Progenitor cell of endocrine pancreas (in vitro differentiated cells): ENCODE data around the gene ASRGL1. TPM values are rescaled to one million over a fixed set of nuclear protein-coding genes. Genes with fewer than 3 reads are reported as not detected.

Experiments
- DNase-seq: peaks from one replicate; pipeline ENCODE4 v3.0.0; 2021; ENCODE audit warnings: low spot score; ENCODE audit not compliant: unreplicated experiment
- H3K27ac Mint-ChIP-seq: 2 replicates; pipeline ENCODE4 v1.8.0; 2021; ENCODE audit warnings: mild to moderate bottlenecking, moderate library complexity, mixed read lengths
- H3K27me3 Mint-ChIP-seq: 2 replicates; pipeline ENCODE4 v1.8.0; 2021; ENCODE audit warnings: mixed read lengths
- H3K36me3 Mint-ChIP-seq: 2 replicates; pipeline ENCODE4 v1.8.0; 2022; ENCODE audit warnings: mixed read lengths; ENCODE audit not compliant: insufficient read depth
- H3K4me1 Mint-ChIP-seq: 2 replicates; pipeline ENCODE4 v1.8.0; 2021; ENCODE audit warnings: low read depth, mixed read lengths
- H3K4me3 Mint-ChIP-seq: 2 replicates; pipeline ENCODE4 v1.8.0; 2021; ENCODE audit warnings: low read depth, mild to moderate bottlenecking, moderate library complexity, mixed read lengths
- H3K9me3 Mint-ChIP-seq: 2 replicates; pipeline ENCODE4 v1.8.0; 2021; ENCODE audit warnings: low read depth, mixed read lengths
- total RNA-seq: library from RNA; stranded (reverse); gene quantifications from 2 replicates; pipeline ENCODE4 v1.2.1, GENCODE V29; 2021
- TF ChIP-seq, protein P1 (sequence below): fragments of 200-600 bp; sonication (generic); IDR thresholded peaks from one replicate; pipeline ENCODE4 v1.5.0; 2021; ENCODE audit warnings: antibody characterized with exemption, mild to moderate bottlenecking; ENCODE audit not compliant: unreplicated experiment

ASRGL1 gene
- total RNA-seq, 1 donor from 2014 or later, result 41.6 TPM

GRCh38 chr11:62398011-62398994, 61.1 kb downstream of the ASRGL1 start:
- Mint-ChIP-seq H3K4me3 (no peak overlapping the region), H3K9me3 (no peaks in the 10 kb centered on the region), H3K4me1 (peaks cover 10% of the 10 kb centered on the region), H3K36me3 (no peaks in the 10 kb centered on the region), H3K27ac (peak overlapping the region; percentile 74), H3K27me3 (no peaks in the 10 kb centered on the region)
- TF ChIP-seq, protein P1, sequence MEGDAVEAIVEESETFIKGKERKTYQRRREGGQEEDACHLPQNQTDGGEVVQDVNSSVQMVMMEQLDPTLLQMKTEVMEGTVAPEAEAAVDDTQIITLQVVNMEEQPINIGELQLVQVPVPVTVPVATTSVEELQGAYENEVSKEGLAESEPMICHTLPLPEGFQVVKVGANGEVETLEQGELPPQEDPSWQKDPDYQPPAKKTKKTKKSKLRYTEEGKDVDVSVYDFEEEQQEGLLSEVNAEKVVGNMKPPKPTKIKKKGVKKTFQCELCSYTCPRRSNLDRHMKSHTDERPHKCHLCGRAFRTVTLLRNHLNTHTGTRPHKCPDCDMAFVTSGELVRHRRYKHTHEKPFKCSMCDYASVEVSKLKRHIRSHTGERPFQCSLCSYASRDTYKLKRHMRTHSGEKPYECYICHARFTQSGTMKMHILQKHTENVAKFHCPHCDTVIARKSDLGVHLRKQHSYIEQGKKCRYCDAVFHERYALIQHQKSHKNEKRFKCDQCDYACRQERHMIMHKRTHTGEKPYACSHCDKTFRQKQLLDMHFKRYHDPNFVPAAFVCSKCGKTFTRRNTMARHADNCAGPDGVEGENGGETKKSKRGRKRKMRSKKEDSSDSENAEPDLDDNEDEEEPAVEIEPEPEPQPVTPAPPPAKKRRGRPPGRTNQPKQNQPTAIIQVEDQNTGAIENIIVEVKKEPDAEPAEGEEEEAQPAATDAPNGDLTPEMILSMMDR, result no peak
- no peak for DNase-seq

DNA sequence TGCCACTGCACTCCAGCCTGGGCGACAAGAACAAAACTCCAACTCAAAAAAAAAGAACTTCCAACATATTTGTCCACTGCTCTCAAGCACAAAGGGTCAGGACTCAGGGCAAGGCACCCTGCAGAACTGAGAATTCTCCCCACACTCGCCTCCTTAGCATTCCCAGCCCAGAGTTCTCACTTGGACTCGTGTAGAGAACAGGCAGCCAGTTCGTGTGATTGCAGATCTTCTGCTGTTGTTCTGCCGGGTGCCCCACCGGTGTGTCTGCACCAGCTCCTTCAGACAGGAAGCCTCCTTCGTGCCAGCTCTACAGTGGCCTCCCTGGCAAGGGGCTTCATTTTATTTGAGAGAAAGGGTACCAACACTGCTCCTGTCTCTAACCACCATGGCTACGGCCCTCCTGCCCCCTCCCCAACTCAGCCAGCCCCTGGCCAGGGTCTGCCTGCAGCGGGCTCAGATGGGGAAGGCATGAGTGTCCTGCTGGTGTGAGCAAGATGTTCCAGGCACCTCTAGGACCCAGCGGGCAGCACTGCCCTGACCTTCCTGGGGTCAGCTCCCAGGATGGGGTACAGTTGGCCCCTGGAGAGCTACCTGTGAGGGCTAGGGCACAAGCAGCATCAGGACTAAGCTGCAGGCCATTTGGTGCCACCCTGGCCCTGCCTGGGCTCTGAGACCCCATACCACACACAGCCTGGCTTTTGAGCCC, 62.1 kb downstream of the ASRGL1 start:
- Mint-ChIP-seq H3K27me3 (no peaks in the 10 kb centered on the region), H3K4me3 (no peak overlapping the region), H3K36me3 (no peaks in the 10 kb centered on the region), H3K4me1 (peaks cover 10% of the 10 kb centered on the region), H3K27ac (no peak overlapping the region), H3K9me3 (no peaks in the 10 kb centered on the region)
- TF ChIP-seq, protein P1, result no peak
- DNase-seq, result no peak

- no peak for DNase-seq
- Mint-ChIP-seq H3K4me3 (no peak overlapping the region), H3K27ac (no peak overlapping the region), H3K9me3 (no peaks in the 10 kb centered on the region), H3K36me3 (no peaks in the 10 kb centered on the region), H3K27me3 (peaks cover 1% of the 10 kb centered on the region), H3K4me1 (peaks cover 10% of the 10 kb centered on the region)
- TF ChIP-seq, protein P1, result no peak
Measured at GRCh38 chr11:62399878-62400266, 62.6 kb downstream of the ASRGL1 start.

- Mint-ChIP-seq H3K4me1 (peaks cover 8% of the 10 kb centered on the region), H3K9me3 (no peaks in the 10 kb centered on the region), H3K27me3 (peaks cover 2% of the 10 kb centered on the region), H3K27ac (no peak overlapping the region), H3K4me3 (no peak overlapping the region), H3K36me3 (no peaks in the 10 kb centered on the region)
- TF ChIP-seq, protein P1, result no peak
- no peak for DNase-seq
Measured at GRCh38 chr11:62400281-62400680, 63.0 kb downstream of the ASRGL1 start.

- Mint-ChIP-seq H3K27ac (no peak overlapping the region), H3K9me3 (no peaks in the 10 kb centered on the region), H3K36me3 (no peaks in the 10 kb centered on the region), H3K4me1 (peaks cover 8% of the 10 kb centered on the region), H3K4me3 (no peak overlapping the region), H3K27me3 (peaks cover 2% of the 10 kb centered on the region)
- TF ChIP-seq, protein P1, result no peak
- no peak for DNase-seq
Measured at GRCh38 chr11:62400760-62401159, 63.5 kb downstream of the ASRGL1 start.
